ENCODE measurements around the gene NDST3. TPM values are rescaled to one million over a fixed set of nuclear protein-coding genes. Genes with fewer than 3 reads are reported as not detected.

Gene NDST3
- total RNA-seq, 1 donor from 2014 or later: 1.5 TPM

DNA sequence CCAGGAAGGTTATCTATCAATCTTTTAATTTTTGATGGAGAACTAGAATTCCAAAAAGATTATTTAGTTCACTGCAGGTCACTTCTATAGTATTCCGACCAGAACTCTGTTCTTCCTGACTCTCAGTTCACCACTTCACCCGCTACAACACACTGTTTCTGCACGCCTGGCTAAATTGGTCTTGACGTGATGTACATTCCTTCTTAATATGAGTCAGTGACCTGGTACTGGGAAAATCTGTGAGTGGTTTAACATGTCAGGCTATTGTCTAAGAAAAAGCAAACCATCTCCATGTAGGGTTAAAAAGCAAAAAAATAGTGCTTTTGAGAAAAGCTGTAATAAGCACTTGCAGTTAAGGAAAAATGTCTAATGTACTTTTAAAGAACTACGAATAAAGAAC is 120.4 kb downstream of the NDST3 start:
- no peaks in the 10 kb centered on the region for H3K9me3 Mint-ChIP-seq
- no peaks in the 10 kb centered on the region for H3K36me3 Mint-ChIP-seq

DNA sequence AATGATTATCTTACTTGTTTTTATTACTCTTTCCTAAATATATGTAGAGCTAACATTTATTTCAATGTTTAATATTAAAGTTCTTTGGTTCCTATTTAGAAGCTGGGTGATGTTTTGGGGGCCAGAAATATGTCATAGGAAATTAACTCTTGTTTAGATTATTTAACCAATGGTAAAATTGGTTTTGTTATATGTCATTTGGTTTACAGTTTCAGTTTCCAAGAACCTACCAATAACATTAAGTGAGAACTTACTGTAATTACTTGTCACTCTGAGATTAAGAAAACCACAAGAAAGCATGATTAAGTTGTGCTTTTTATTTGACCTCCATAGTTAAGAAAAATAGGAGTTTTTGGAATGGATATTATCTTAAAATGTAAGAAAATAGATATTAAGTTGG is 121.2 kb downstream of the NDST3 start:
- H3K36me3 Mint-ChIP-seq: no peaks in the 10 kb centered on the region
- H3K4me1 Mint-ChIP-seq (ENCODE audit: unreplicated experiment): no peaks in the 10 kb centered on the region
- no peak overlapping the region for H3K27ac Mint-ChIP-seq
- no peaks in the 10 kb centered on the region for H3K9me3 Mint-ChIP-seq
- H3K27me3 Mint-ChIP-seq: no peaks in the 10 kb centered on the region
- no peak overlapping the region for H3K4me3 Mint-ChIP-seq
- TF ChIP-seq, protein P1, sequence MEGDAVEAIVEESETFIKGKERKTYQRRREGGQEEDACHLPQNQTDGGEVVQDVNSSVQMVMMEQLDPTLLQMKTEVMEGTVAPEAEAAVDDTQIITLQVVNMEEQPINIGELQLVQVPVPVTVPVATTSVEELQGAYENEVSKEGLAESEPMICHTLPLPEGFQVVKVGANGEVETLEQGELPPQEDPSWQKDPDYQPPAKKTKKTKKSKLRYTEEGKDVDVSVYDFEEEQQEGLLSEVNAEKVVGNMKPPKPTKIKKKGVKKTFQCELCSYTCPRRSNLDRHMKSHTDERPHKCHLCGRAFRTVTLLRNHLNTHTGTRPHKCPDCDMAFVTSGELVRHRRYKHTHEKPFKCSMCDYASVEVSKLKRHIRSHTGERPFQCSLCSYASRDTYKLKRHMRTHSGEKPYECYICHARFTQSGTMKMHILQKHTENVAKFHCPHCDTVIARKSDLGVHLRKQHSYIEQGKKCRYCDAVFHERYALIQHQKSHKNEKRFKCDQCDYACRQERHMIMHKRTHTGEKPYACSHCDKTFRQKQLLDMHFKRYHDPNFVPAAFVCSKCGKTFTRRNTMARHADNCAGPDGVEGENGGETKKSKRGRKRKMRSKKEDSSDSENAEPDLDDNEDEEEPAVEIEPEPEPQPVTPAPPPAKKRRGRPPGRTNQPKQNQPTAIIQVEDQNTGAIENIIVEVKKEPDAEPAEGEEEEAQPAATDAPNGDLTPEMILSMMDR (conservative IDR thresholded peaks at IDR 0.05): no peak
- DNase-seq (ENCODE audit: extremely low spot score, unreplicated experiment): no peak

More for the DNA sequence above, 120.4 kb downstream of the NDST3 start:
- TF ChIP-seq, protein P1 (conservative IDR thresholded peaks at IDR 0.05): no peak
- Mint-ChIP-seq H3K27ac (no peak overlapping the region), H3K4me1 (ENCODE audit: unreplicated experiment) (no peaks in the 10 kb centered on the region), H3K27me3 (no peaks in the 10 kb centered on the region), H3K4me3 (no peak overlapping the region)
- no peak for DNase-seq (ENCODE audit: extremely low spot score, unreplicated experiment)

DNA sequence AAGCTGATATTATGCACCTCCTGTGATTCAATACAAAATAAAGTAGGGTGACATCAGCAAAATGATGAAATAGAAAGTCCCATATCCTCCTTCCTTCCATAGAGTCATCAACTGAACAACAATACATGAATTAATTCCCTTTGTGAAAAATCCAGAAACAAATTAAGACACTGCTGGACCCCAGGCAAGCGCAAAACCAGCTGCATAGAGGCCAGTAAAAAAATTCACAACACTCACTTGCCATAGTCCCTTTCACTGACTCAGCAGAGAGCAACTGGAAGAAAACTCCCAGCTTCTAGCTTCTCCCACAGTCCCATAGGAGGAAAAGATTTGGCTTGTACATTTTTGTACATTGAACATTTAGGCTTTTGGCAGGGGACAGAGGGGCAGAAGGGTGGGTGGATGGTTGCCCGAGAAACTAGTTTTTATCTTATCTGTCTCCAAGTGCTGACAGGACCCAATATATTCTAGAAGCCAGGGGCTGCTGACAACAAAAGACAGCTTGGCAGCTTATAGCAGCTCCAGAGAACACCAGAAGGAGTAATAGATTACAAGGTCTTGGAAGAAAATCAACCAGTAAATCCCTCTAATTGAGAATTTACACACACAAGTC is 124.6 kb downstream of the NDST3 start:
- TF ChIP-seq, protein P1 (conservative IDR thresholded peaks at IDR 0.05): no peak
- Mint-ChIP-seq H3K36me3 (no peaks in the 10 kb centered on the region), H3K27ac (no peak overlapping the region), H3K9me3 (no peaks in the 10 kb centered on the region), H3K4me3 (no peak overlapping the region), H3K4me1 (ENCODE audit: unreplicated experiment) (no peaks in the 10 kb centered on the region), H3K27me3 (no peaks in the 10 kb centered on the region)
- no peak for DNase-seq (ENCODE audit: extremely low spot score, unreplicated experiment)

DNA sequence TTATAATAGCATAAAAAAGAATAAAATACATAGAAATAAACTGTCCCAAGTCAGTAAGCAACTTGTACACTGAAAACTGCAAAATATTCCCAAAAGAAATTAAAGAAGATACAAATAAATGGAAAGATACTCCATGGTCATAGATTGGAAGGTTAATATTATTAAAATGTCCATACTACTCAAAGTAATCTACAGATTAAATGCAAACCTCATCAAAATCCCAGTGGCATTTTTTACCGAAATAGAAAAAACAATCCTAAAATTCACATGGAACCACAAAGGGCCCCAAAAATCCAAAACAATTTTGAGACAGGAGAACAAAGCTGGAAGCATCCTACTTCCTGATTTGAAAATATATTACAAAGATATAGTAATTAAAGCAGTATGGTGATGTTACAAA is 133.0 kb downstream of the NDST3 start:
- peaks cover 4% of the 10 kb centered on the region for H3K4me1 Mint-ChIP-seq (ENCODE audit: unreplicated experiment)
- no peak overlapping the region for H3K4me3 Mint-ChIP-seq
- no peak for DNase-seq (ENCODE audit: extremely low spot score, unreplicated experiment)
- TF ChIP-seq, protein P1 (conservative IDR thresholded peaks at IDR 0.05): no peak
- H3K27ac Mint-ChIP-seq: no peak overlapping the region
- H3K36me3 Mint-ChIP-seq: no peaks in the 10 kb centered on the region
- H3K9me3 Mint-ChIP-seq: no peaks in the 10 kb centered on the region
- no peaks in the 10 kb centered on the region for H3K27me3 Mint-ChIP-seq

DNA sequence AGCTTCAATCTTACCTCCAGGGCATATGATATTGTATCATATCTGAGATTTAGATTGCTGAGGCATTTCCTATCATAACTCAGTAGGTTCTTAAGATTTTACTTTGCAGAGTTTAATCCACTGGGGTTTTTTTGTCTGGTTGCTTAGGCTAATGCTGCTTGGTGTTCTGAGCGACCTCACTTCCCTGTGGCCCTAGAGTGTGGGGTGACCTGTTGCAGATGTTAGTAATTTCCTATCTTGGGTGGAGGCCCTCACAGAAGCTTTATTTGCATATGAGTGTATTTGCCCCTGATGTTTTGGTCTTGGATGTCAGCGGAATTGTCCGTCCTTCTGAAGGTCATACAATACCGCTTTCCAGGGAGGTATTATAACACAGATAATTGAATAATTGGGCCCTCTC is 137.1 kb downstream of the NDST3 start:
- Mint-ChIP-seq H3K4me1 (ENCODE audit: unreplicated experiment) (peaks cover 4% of the 10 kb centered on the region), H3K27ac (no peak overlapping the region), H3K9me3 (no peaks in the 10 kb centered on the region), H3K36me3 (no peaks in the 10 kb centered on the region), H3K27me3 (no peaks in the 10 kb centered on the region), H3K4me3 (no peak overlapping the region)
- TF ChIP-seq, protein P1 (conservative IDR thresholded peaks at IDR 0.05): no peak
- DNase-seq (ENCODE audit: extremely low spot score, unreplicated experiment): no peak

DNA sequence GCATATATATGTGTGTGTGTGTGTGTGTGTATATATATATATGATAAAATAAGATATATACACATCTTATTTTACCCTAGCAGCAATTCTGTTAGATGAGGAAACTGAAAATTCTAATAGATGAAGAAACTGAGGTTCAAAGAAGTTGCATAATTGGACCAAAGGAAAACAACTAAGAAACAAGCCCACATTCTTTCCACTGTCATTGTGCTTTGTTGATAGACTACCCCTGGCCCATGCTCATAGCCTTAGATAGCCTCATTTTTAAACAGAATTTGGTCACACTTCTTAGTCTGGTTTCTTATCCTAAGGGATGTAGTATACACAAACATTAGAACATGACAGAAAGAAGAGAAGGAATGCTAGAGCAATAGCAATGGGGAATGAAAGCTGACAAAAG is 138.8 kb downstream of the NDST3 start:
- H3K9me3 Mint-ChIP-seq: no peaks in the 10 kb centered on the region
- H3K27me3 Mint-ChIP-seq: no peaks in the 10 kb centered on the region
- no peak overlapping the region for H3K4me3 Mint-ChIP-seq
- TF ChIP-seq, protein P1 (conservative IDR thresholded peaks at IDR 0.05): no peak
- DNase-seq (ENCODE audit: extremely low spot score, unreplicated experiment): no peak
- peaks cover 4% of the 10 kb centered on the region for H3K4me1 Mint-ChIP-seq (ENCODE audit: unreplicated experiment)
- no peak overlapping the region for H3K27ac Mint-ChIP-seq
- no peaks in the 10 kb centered on the region for H3K36me3 Mint-ChIP-seq
